Fibroblast of the aortic adventitia (primary cell): ENCODE measurements around the gene GNG11. TPM values are rescaled to one million over a fixed set of nuclear protein-coding genes. Genes with fewer than 3 reads are reported as not detected.

Experiments
- DNase-seq: peaks from one replicate; pipeline ENCODE4 v3.0.0-alpha.2; 2010; ENCODE audit warnings: low read depth
- H3K4me3 ChIP-seq: 2 replicates; pipeline ENCODE4 v1.5.1; 2011; ENCODE audit warnings: low read depth, mild to moderate bottlenecking, control low read depth, low read length, moderate library complexity
- small RNA-seq: library from RNA; depleted of rRNA; stranded (forward); fragments of <200 nt; gene quantifications from one replicate; pipeline ENCODE3, GENCODE V24; 2012
- total RNA-seq: library from RNA; depleted of rRNA; stranded (reverse); fragments of >200 nt; gene quantifications from 2 replicates; pipeline ENCODE4 v1.2.3, GENCODE V29; 2012; ENCODE audit warnings: low replicate concordance
- TF ChIP-seq, protein P1 (sequence below): IDR thresholded peaks from 2 replicates; pipeline ENCODE4 v1.5.1; 2011; ENCODE audit warnings: mild to moderate bottlenecking, low read length, control low read depth, inconsistent platforms; ENCODE audit not compliant: insufficient read depth

Gene GNG11
- total RNA-seq, 1 donor: 37.0 TPM

DNA sequence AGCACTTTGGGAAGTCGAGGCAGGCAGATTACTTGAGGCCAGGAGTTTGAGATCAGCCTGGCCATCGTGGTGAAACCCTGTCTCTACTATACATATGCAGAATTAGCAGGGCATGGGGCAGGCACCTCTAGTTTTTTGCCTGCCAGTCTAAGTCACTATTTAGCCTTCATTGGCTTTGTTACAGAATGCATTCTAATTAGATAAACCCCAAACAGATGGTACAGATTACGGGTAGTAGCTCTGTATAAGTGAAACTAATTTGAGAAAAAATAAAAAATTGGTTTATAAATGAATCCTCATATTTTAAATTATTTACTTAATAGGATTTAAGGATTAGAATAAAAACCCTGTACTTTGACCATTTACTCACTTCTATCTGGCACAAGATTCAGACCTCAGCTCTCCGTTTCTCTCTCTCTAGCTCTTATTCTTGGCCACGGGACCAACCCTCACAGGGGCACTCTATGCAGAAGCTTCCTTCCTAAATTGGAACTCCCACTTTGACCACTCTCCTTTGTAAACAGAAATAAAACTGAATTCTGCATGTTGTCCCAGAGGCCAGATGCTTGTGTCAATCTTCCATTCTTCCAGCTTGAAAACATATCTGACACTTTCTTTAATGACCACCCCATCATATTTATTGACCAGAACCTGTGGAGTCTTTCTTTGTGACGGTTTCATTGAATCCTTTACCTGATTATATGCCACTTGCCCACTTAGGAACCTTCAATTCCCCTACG lies 55.8 kb downstream of the GNG11 start:
- H3K4me3 ChIP-seq: no peak overlapping the region
- no peak for DNase-seq
- TF ChIP-seq, protein P1, sequence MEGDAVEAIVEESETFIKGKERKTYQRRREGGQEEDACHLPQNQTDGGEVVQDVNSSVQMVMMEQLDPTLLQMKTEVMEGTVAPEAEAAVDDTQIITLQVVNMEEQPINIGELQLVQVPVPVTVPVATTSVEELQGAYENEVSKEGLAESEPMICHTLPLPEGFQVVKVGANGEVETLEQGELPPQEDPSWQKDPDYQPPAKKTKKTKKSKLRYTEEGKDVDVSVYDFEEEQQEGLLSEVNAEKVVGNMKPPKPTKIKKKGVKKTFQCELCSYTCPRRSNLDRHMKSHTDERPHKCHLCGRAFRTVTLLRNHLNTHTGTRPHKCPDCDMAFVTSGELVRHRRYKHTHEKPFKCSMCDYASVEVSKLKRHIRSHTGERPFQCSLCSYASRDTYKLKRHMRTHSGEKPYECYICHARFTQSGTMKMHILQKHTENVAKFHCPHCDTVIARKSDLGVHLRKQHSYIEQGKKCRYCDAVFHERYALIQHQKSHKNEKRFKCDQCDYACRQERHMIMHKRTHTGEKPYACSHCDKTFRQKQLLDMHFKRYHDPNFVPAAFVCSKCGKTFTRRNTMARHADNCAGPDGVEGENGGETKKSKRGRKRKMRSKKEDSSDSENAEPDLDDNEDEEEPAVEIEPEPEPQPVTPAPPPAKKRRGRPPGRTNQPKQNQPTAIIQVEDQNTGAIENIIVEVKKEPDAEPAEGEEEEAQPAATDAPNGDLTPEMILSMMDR: no peak

Small RNA genes within 50 kb of the gene (small RNA-seq; reads per million reads assigned to genes)
- not detected for gene AC002076.2

Other genes starting within 250 kb of the GNG11 start
- gene TFPI2, start 31.0 kb upstream of the GNG11 start, total RNA-seq: 69.7 and 97.3 TPM in 2 replicates
- not detected in 2 replicates for gene GNGT1, start 15.2 kb upstream of the GNG11 start, total RNA-seq
- gene BET1, start 82.6 kb downstream of the GNG11 start, total RNA-seq: 48.3 and 60.8 TPM in 2 replicates